ENCODE data around the gene FCMR.

The FCMR gene

GRCh38 chr1:206921772-206922265, at the start of gene FCMR:
Gene FCMR, minus strand, starts transcription at chr1:206921941. Its CDS starts 87 bp downstream, at chr1:206921854.
- TF ChIP-seq GATA2 (IDR thresholded peaks at IDR 0.05; ENCODE audit: low read depth, low read length) (no peak), GATA3 (IDR thresholded peaks at IDR 0.05; ENCODE audit: low read depth, low read length) (no peak)

GRCh38 chr1:206971029-206971655, 49.4 kb upstream of the FCMR start:
- TF ChIP-seq GATA2 (IDR thresholded peaks at IDR 0.05; ENCODE audit: low read depth, low read length), result no peak
- no peak for TF ChIP-seq GATA3 (IDR thresholded peaks at IDR 0.05; ENCODE audit: low read depth, low read length)

GRCh38 chr1:206970446-206970845, 48.7 kb upstream of the FCMR start, which contains the start of gene FCAMR:
Gene FCAMR, minus strand, starts transcription at chr1:206970460. Its CDS starts 335 bp downstream, at chr1:206970125.
- no peak for TF ChIP-seq GATA2 (IDR thresholded peaks at IDR 0.05; ENCODE audit: low read depth, low read length)
- TF ChIP-seq GATA3 (IDR thresholded peaks at IDR 0.05; ENCODE audit: low read depth, low read length), result no peak

GRCh38 chr1:206969090-206969489, 47.3 kb upstream of the FCMR start:
- TF ChIP-seq GATA2 (IDR thresholded peaks at IDR 0.05; ENCODE audit: low read depth, low read length), result no peak

GRCh38 chr1:206967096-206967849, 45.5 kb upstream of the FCMR start:
- TF ChIP-seq GATA3 (IDR thresholded peaks at IDR 0.05; ENCODE audit: low read depth, low read length) (no peak), GATA2 (IDR thresholded peaks at IDR 0.05; ENCODE audit: low read depth, low read length) (no peak)

- TF ChIP-seq GATA3 (IDR thresholded peaks at IDR 0.05; ENCODE audit: low read depth, low read length) (no peak), GATA2 (IDR thresholded peaks at IDR 0.05; ENCODE audit: low read depth, low read length) (no peak)
Measured at GRCh38 chr1:206965781-206966180, 44.0 kb upstream of the FCMR start.

- no peak for TF ChIP-seq GATA3 (IDR thresholded peaks at IDR 0.05; ENCODE audit: low read depth, low read length)
Measured at GRCh38 chr1:206963740-206964139, 42.0 kb upstream of the FCMR start.

- TF ChIP-seq GATA2 (IDR thresholded peaks at IDR 0.05; ENCODE audit: low read depth, low read length), result no peak
- TF ChIP-seq GATA3 (IDR thresholded peaks at IDR 0.05; ENCODE audit: low read depth, low read length), result no peak
Measured at GRCh38 chr1:206963119-206963712, 41.5 kb upstream of the FCMR start.

- TF ChIP-seq GATA3 (IDR thresholded peaks at IDR 0.05; ENCODE audit: low read depth, low read length) (no peak), GATA2 (IDR thresholded peaks at IDR 0.05; ENCODE audit: low read depth, low read length) (no peak)
Measured at GRCh38 chr1:206962272-206962671, 40.5 kb upstream of the FCMR start.

GRCh38 chr1:206961668-206962067, 39.9 kb upstream of the FCMR start:
- TF ChIP-seq GATA2 (IDR thresholded peaks at IDR 0.05; ENCODE audit: low read depth, low read length), result no peak
- no peak for TF ChIP-seq GATA3 (IDR thresholded peaks at IDR 0.05; ENCODE audit: low read depth, low read length)

GRCh38 chr1:206960676-206961386, 39.1 kb upstream of the FCMR start:
- TF ChIP-seq GATA3 (IDR thresholded peaks at IDR 0.05; ENCODE audit: low read depth, low read length) (no peak), GATA2 (IDR thresholded peaks at IDR 0.05; ENCODE audit: low read depth, low read length) (no peak)

GRCh38 chr1:206958144-206958543, 36.4 kb upstream of the FCMR start:
- TF ChIP-seq GATA2 (IDR thresholded peaks at IDR 0.05; ENCODE audit: low read depth, low read length) (no peak), GATA3 (IDR thresholded peaks at IDR 0.05; ENCODE audit: low read depth, low read length) (no peak)

- TF ChIP-seq GATA2 (IDR thresholded peaks at IDR 0.05; ENCODE audit: low read depth, low read length) (no peak), GATA3 (IDR thresholded peaks at IDR 0.05; ENCODE audit: low read depth, low read length) (no peak)
Measured at GRCh38 chr1:206957639-206958038, 35.9 kb upstream of the FCMR start.

Measured in SH-SY5Y (cell line).